ENCODE results near the gene OSM.

OSM gene

DNA sequence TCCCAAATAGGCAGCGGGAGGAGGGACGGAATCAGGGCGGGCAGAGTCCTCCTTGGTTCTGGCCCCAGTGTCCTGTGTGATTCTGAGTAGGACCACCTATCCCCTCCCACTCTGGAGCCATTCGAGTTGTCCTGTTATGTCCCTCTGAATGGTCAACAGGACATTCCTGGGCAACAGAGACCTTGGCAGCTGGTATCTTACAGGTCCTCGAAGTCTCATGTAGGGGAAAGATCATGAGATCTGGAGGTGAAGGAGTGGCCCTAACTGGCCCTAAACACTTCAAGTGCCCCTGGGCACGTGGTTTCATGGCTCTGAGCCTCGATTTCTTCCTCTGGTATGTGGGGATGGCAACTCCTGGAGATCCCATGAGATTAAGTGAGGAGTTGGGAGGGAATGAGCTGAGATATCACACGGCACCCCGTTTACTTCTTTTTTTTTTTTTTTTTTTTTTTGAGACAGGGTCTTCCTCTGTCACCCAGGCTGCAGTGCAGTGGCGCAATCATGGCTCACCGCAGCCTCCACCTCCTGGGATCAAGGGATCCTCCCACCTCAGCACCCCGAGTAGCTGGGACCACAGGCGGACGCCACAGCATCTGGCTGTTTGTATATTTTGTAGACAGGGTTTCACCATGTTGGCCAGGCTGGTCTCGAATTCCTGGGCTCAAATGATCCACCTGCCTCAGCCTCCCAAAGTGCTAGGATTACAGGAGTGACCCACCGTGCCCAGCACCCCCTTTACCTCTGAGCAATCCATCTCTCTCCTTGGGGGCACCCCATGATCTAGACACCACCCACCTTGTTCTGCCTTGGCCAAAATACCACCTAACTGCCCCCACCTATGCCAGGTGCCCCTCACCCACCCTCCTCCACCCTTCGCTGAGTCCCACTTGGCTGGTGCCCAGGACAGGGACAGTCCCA, 26.9 kb downstream of the OSM start:
- POLR2A ChIA-PET, result interaction anchor here (0.8 kb wide), 1 partner anchor 31 kb away, joined by 4 read pairs; no protein-coding TSS in a partner anchor
- no peak for TF ChIP-seq FOXK2 (IDR thresholded peaks at IDR 0.05)
- no peak for TF ChIP-seq CTBP1 (IDR thresholded peaks at IDR 0.05; ENCODE audit: borderline replicate concordance)
- no peak for TF ChIP-seq ZNF384 (IDR thresholded peaks at IDR 0.05)
- TF ChIP-seq SP1 (IDR thresholded peaks at IDR 0.05), result no peak
- no peak for TF ChIP-seq BHLHE40 (IDR thresholded peaks at IDR 0.05; ENCODE audit: borderline replicate concordance)
- TF ChIP-seq ELF4 (IDR thresholded peaks at IDR 0.05), result no peak
- no peak for TF ChIP-seq FOXM1 (IDR thresholded peaks at IDR 0.05; ENCODE audit: borderline replicate concordance)
- no peak for TF ChIP-seq HDGF (IDR thresholded peaks at IDR 0.05; ENCODE audit: borderline replicate concordance)
- TF ChIP-seq ARNT (IDR thresholded peaks at IDR 0.05), result no peak
- no peak for TF ChIP-seq L3MBTL2 (conservative IDR thresholded peaks at IDR 0.05)
- no peak for TF ChIP-seq TARDBP (IDR thresholded peaks at IDR 0.05)
- TF ChIP-seq SUZ12 (IDR thresholded peaks at IDR 0.05), result no peak
- no peak for TF ChIP-seq NFRKB (IDR thresholded peaks at IDR 0.05)
- CTCF ChIA-PET, result no interaction called here
- no peak for DNase-seq (ENCODE audit: extremely low spot score)

DNA sequence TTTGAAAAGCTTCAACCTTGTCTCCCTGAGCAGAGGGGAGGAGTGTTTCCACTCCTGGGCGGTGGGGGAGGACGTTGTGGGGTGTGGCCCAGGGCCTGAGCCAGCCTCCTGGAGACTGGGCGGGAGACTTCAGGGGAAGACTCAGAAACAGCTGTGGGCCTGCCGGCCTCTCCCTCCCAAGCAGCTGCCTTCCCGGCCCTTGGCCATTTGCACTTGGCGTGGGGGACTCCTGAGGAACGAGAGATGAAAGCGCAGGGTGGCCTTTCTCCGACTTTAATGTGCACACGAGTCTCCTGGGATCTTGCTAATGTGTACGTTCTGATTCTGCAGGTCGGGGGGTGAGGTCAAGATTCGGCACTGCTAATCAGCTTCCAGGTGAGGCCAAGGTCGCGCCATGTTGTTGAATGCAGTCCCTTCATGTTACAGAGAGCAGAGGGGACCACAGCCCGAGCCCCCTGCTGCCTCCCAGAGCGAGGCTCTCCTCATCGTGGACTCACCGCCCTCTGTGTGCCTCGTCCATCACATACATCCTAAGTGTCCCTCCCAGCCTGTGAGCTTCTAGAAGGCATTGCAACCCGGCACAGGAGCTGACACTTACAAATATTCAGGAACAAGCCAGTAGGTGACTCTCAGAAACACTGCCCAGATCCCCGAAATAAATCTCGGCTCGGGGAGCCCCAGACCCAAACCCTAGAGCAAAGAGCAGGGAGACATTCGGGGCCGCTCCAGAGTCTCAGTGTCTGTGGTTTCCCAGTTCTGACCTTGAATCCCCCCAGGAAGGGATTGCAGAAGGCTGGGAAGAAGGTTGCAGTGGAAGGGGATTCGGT, 27.8 kb downstream of the OSM start:
- DNase-seq (ENCODE audit: extremely low spot score), result no peak
- ChIA-PET CTCF (interaction anchor here (0.7 kb wide), 1 partner anchor 191 kb away, joined by 3 read pairs; no protein-coding TSS in a partner anchor), POLR2A (interaction anchor here (0.8 kb wide), 1 partner anchor 30 kb away, joined by 4 read pairs; no protein-coding TSS in a partner anchor)

DNA sequence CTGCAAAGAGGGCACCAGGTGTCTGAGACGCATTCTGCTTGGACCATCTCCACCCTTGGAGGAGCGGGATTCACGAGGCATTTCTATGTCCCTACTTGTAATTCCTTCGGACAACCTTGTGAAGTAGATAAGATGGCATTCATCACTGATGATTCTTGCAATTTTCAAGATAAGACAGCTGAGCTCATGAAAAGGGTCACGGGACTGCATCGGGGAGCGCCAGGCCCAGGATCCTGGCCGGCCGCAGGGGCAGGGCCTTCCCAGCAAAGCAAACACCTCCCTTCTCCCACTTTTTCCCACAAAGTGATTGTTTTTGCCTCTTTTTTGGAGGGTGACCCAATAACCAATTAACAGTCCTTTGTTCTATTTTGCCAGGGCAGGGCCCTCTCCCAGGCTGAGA, 28.5 kb downstream of the OSM start:
- TF ChIP-seq TARDBP (IDR thresholded peaks at IDR 0.05) (no peak), NFRKB (IDR thresholded peaks at IDR 0.05) (no peak), FOXM1 (IDR thresholded peaks at IDR 0.05; ENCODE audit: borderline replicate concordance) (no peak), BHLHE40 (IDR thresholded peaks at IDR 0.05; ENCODE audit: borderline replicate concordance) (no peak), HDGF (IDR thresholded peaks at IDR 0.05; ENCODE audit: borderline replicate concordance) (no peak), CTBP1 (IDR thresholded peaks at IDR 0.05; ENCODE audit: borderline replicate concordance) (no peak), ZNF384 (IDR thresholded peaks at IDR 0.05) (no peak), LEF1 (IDR thresholded peaks at IDR 0.05; ENCODE audit: borderline replicate concordance) (no peak), PKNOX1 (IDR thresholded peaks at IDR 0.05) (no peak)
- CTCF ChIA-PET, result interaction anchor here (0.7 kb wide), 1 partner anchor 191 kb away, joined by 3 read pairs; no protein-coding TSS in a partner anchor
- DNase-seq (ENCODE audit: extremely low spot score), result no peak
- POLR2A ChIA-PET, result interaction anchor here (1.6 kb wide), 1 partner anchor 8 kb away, joined by 5 read pairs; the partner anchor contains the start of gene LIF

More for the DNA sequence above, 27.8 kb downstream of the OSM start:
- no peak for TF ChIP-seq FOXA1 (IDR thresholded peaks at IDR 0.05)
- no peak for TF ChIP-seq PKNOX1 (IDR thresholded peaks at IDR 0.05)
- TF ChIP-seq LEF1 (IDR thresholded peaks at IDR 0.05; ENCODE audit: borderline replicate concordance), result no peak
- no peak for TF ChIP-seq ZNF384 (IDR thresholded peaks at IDR 0.05)
- TF ChIP-seq SP1 (IDR thresholded peaks at IDR 0.05), result no peak
- no peak for TF ChIP-seq TARDBP (IDR thresholded peaks at IDR 0.05)
- TF ChIP-seq FOXM1 (IDR thresholded peaks at IDR 0.05; ENCODE audit: borderline replicate concordance), result no peak
- TF ChIP-seq BHLHE40 (IDR thresholded peaks at IDR 0.05; ENCODE audit: borderline replicate concordance), result no peak
- TF ChIP-seq FOXK2 (IDR thresholded peaks at IDR 0.05), result no peak
- TF ChIP-seq ARNT (IDR thresholded peaks at IDR 0.05), result no peak
- TF ChIP-seq L3MBTL2 (conservative IDR thresholded peaks at IDR 0.05), result no peak
- TF ChIP-seq NFRKB (IDR thresholded peaks at IDR 0.05), result no peak
- TF ChIP-seq HDGF (IDR thresholded peaks at IDR 0.05; ENCODE audit: borderline replicate concordance), result no peak
- no peak for TF ChIP-seq CTBP1 (IDR thresholded peaks at IDR 0.05; ENCODE audit: borderline replicate concordance)
- TF ChIP-seq SUZ12 (IDR thresholded peaks at IDR 0.05), result no peak
- no peak for TF ChIP-seq ELF4 (IDR thresholded peaks at IDR 0.05)

DNA sequence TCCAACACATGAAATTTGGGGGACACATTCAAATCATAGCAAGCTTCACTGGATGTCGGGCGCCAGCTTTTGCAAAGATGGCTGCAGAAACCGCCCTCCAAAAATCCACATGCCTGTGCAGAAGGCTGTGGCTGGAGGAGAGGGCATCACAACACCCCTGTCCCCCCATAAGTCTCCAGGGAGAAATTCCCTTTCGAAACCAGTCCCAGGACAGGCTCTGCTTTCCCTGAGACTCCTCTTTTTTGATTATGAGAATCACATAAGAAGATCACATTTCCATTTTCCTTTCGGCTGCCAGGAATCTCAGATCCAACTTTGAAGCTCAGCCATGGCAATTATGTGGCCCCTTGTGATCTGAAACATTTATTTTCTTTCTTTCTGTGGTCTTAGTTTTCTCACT, 29.8 kb downstream of the OSM start:
- no peak for TF ChIP-seq LEF1 (IDR thresholded peaks at IDR 0.05; ENCODE audit: borderline replicate concordance)
- TF ChIP-seq TARDBP (IDR thresholded peaks at IDR 0.05), result no peak
- no peak for TF ChIP-seq ARNT (IDR thresholded peaks at IDR 0.05)
- TF ChIP-seq FOXK2 (IDR thresholded peaks at IDR 0.05), result no peak
- no peak for TF ChIP-seq FOXA1 (IDR thresholded peaks at IDR 0.05)
- no peak for TF ChIP-seq FOXM1 (IDR thresholded peaks at IDR 0.05; ENCODE audit: borderline replicate concordance)
- no peak for TF ChIP-seq HDGF (IDR thresholded peaks at IDR 0.05; ENCODE audit: borderline replicate concordance)
- no peak for TF ChIP-seq L3MBTL2 (conservative IDR thresholded peaks at IDR 0.05)
- no peak for TF ChIP-seq SUZ12 (IDR thresholded peaks at IDR 0.05)
- TF ChIP-seq BHLHE40 (IDR thresholded peaks at IDR 0.05; ENCODE audit: borderline replicate concordance), result no peak
- no peak for TF ChIP-seq ELF4 (IDR thresholded peaks at IDR 0.05)
- TF ChIP-seq ZNF384 (IDR thresholded peaks at IDR 0.05), result no peak
- TF ChIP-seq SP1 (IDR thresholded peaks at IDR 0.05), result no peak
- no peak for TF ChIP-seq CTBP1 (IDR thresholded peaks at IDR 0.05; ENCODE audit: borderline replicate concordance)
- TF ChIP-seq NFRKB (IDR thresholded peaks at IDR 0.05), result no peak
- no peak for TF ChIP-seq PKNOX1 (IDR thresholded peaks at IDR 0.05)
- DNase-seq (ENCODE audit: extremely low spot score), result no peak
- ChIA-PET CTCF (no interaction called here), POLR2A (interaction anchor here (1.6 kb wide), 1 partner anchor 9 kb away, joined by 5 read pairs; the partner anchor contains the start of gene LIF)

All from HEK293T (cell line).